KMS-11 (cell line): ENCODE measurements around the gene TTLL6.

Source experiments
- H2AFZ ChIP-seq: fragments of 200-600 bp; sonication (generic); 2 replicates; pipeline ENCODE4 v1.6.1; 2016; ENCODE audit warnings: antibody characterized with exemption, mixed run types, low read depth
- H3K27ac ChIP-seq: fragments of 200-600 bp; sonication (generic); 2 replicates; pipeline ENCODE4 v1.6.1; 2016; ENCODE audit warnings: mild to moderate bottlenecking, mixed run types
- H3K27me3 ChIP-seq: fragments of 200-600 bp; sonication (generic); 2 replicates; pipeline ENCODE4 v1.6.1; 2017; ENCODE audit warnings: mild to moderate bottlenecking, low read depth, mixed run types, moderate library complexity; ENCODE audit not compliant: insufficient read depth
- H3K36me3 ChIP-seq: fragments of 200-600 bp; sonication (generic); 2 replicates; pipeline ENCODE4 v1.6.1; 2017; ENCODE audit warnings: mild to moderate bottlenecking, mixed run types; ENCODE audit not compliant: insufficient read depth
- H3K4me1 ChIP-seq: fragments of 200-600 bp; sonication (generic); 2 replicates; pipeline ENCODE4 v1.6.1; 2016; ENCODE audit warnings: mild to moderate bottlenecking, low read depth, mixed run types; ENCODE audit not compliant: poor library complexity, severe bottlenecking
- H3K4me2 ChIP-seq: fragments of 200-600 bp; sonication (generic); 2 replicates; pipeline ENCODE4 v1.7.0; 2016; ENCODE audit warnings: mild to moderate bottlenecking, mixed run types
- H3K4me3 ChIP-seq: fragments of 200-600 bp; sonication (generic); IDR thresholded peaks from 2 replicates; pipeline ENCODE4 v1.6.1; 2017; ENCODE audit warnings: low read depth, low read length, mixed read lengths; ENCODE audit not compliant: insufficient read depth
- H3K79me2 ChIP-seq: fragments of 200-600 bp; sonication (generic); 2 replicates; pipeline ENCODE4 v1.6.1; 2016; ENCODE audit warnings: low read depth, mixed run types; ENCODE audit not compliant: insufficient read depth
- H3K9ac ChIP-seq: fragments of 200-600 bp; sonication (generic); 2 replicates; pipeline ENCODE4 v1.6.1; 2016; ENCODE audit warnings: mild to moderate bottlenecking, mixed run types
- H4K20me1 ChIP-seq: fragments of 200-600 bp; sonication (generic); 2 replicates; pipeline ENCODE4 v1.6.1; 2016; ENCODE audit warnings: mild to moderate bottlenecking, mixed run types; ENCODE audit not compliant: insufficient read depth
- CTCF ChIP-seq: fragments of 200-600 bp; sonication (generic); conservative IDR thresholded peaks from 2 replicates; pipeline ENCODE4 v1.6.1; 2017; ENCODE audit warnings: low read depth, mild to moderate bottlenecking, antibody characterized with exemption, low read length, moderate library complexity, mixed read lengths

Gene TTLL6

DNA sequence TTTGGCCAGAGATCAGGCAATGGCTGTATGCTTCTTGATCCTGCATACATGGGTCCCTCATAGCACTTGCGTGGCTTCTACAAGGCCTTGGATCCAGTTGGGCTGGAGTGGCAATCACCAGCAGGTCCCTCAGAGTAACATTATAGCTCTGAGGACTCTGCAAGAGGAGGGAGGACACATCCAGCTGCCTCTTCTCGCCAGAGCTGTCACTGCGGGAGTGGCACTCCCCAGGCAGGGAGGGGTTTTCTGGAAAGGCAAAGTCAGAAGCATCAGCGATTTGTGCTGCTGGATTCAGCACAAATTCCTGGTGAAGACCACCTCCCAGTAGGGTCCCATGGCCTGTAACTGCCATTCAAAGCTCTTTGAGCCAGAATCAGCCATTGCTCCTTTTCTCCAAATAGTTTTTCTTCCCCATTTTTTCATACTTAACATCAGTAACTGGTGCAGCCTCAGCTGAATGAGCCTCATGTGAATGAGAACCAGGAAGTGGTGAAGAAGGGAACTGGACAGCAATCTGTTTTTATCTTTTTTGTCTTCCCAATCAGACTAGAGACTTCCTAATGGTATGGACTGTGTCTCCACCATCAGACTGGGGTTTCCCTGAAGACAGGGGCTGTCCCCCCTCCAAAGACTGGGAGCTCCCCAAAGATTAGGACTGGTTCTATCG is 47.9 kb downstream of the TTLL6 start:
- peak overlapping the region; percentile 15; the same call in 1 of the 2 replicates for H2AFZ ChIP-seq

DNA sequence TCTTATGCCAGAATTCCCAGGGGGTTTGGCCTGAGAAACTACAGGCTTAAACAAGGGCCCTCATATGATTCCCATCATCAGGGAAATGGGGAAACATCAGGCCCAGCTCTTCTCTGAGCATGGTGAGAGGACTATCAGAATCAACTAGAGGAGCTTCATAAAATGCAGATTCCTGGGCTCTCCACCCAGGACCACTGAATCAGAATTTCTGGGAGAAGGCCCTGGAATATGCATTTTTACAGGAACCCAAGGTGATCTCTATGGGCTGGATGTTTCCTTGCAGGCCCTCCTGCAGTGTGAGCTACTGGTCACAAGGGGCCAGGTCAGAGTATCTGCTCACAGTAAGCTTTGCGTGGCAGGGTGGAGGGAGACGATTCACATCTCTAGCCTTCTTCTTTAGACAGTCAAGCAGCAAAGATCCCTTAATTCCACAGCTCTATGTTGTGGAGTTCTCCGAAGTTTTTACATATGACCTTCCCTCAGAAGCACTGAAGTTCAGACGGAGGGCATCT is 49.7 kb downstream of the TTLL6 start:
- Histone ChIP-seq H3K4me1 (peaks cover 32% of the 10 kb centered on the region), H3K4me3 (no peak overlapping the region), H2AFZ (no peak overlapping the region), H3K27ac (no peak overlapping the region), H4K20me1 (no peaks in the 10 kb centered on the region), H3K79me2 (no peaks in the 10 kb centered on the region), H3K36me3 (no peaks in the 10 kb centered on the region), H3K27me3 (no peaks in the 10 kb centered on the region; the same call in 1 of the 2 replicates), H3K4me2 (no peak overlapping the region), H3K9ac (no peak overlapping the region)
- TF ChIP-seq CTCF = no peak

More for the DNA sequence above, 47.9 kb downstream of the TTLL6 start:
- H4K20me1 ChIP-seq = no peaks in the 10 kb centered on the region
- H3K79me2 ChIP-seq = no peaks in the 10 kb centered on the region
- no peaks in the 10 kb centered on the region; the same call in 1 of the 2 replicates for H3K27me3 ChIP-seq
- no peaks in the 10 kb centered on the region for H3K36me3 ChIP-seq
- TF ChIP-seq CTCF = no peak
- H3K9ac ChIP-seq = no peak overlapping the region
- H3K4me3 ChIP-seq = no peak overlapping the region
- no peak overlapping the region for H3K27ac ChIP-seq
- peaks cover 33% of the 10 kb centered on the region for H3K4me1 ChIP-seq
- H3K4me2 ChIP-seq = no peak overlapping the region

- H3K79me2 ChIP-seq = no peaks in the 10 kb centered on the region
- TF ChIP-seq CTCF = no peak
- H3K27ac ChIP-seq = no peak overlapping the region
- no peaks in the 10 kb centered on the region for H3K4me1 ChIP-seq
- H3K9ac ChIP-seq = no peak overlapping the region
- no peaks in the 10 kb centered on the region for H4K20me1 ChIP-seq
- no peak overlapping the region for H3K4me2 ChIP-seq
- H3K4me3 ChIP-seq = no peak overlapping the region
- no peaks in the 10 kb centered on the region for H3K36me3 ChIP-seq
- no peak overlapping the region for H2AFZ ChIP-seq
- H3K27me3 ChIP-seq = no peaks in the 10 kb centered on the region
These were observed 55.9 kb downstream of the TTLL6 start for GRCh38 chr17:48761114-48761513.

GRCh38 chr17:48760411-48760810 is 56.6 kb downstream of the TTLL6 start:
- no peak overlapping the region for H3K4me3 ChIP-seq
- no peaks in the 10 kb centered on the region for H3K27me3 ChIP-seq
- no peak overlapping the region for H2AFZ ChIP-seq
- no peak for TF ChIP-seq CTCF
- no peak overlapping the region for H3K9ac ChIP-seq
- no peaks in the 10 kb centered on the region for H4K20me1 ChIP-seq
- H3K4me1 ChIP-seq = no peaks in the 10 kb centered on the region
- no peaks in the 10 kb centered on the region for H3K36me3 ChIP-seq
- no peak overlapping the region for H3K27ac ChIP-seq
- no peaks in the 10 kb centered on the region for H3K79me2 ChIP-seq
- no peak overlapping the region for H3K4me2 ChIP-seq
